Jurkat, Clone E6-1 (cell line): ENCODE measurements around the gene MZT1. TPM values are rescaled to one million over a fixed set of nuclear protein-coding genes. Genes with fewer than 3 reads are reported as not detected.
"Not testable (repeated sequence)": the region's sequence is repeated elsewhere in the genome, so short reads cannot be mapped to it uniquely, and the experiment has no call there.

Experiments
- DNase-seq: peaks from one replicate; pipeline ENCODE4 v3.0.0-alpha.2; 2011; ENCODE audit warnings: low read depth, low spot score
- H3K4me3 ChIP-seq: 2 replicates; pipeline ENCODE4 v1.5.1; 2011; ENCODE audit warnings: mild to moderate bottlenecking, low read length, control low read depth, moderate library complexity
- polyA plus RNA-seq: library from polyadenylated mRNA; unstranded; fragments of >200 nt; gene quantifications from one replicate; pipeline ENCODE4 v1.2.1, GENCODE V29; 2012; ENCODE audit warnings: missing spikeins; ENCODE audit not compliant: insufficient read length, insufficient read depth

The MZT1 gene, protein sequence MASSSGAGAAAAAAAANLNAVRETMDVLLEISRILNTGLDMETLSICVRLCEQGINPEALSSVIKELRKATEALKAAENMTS
- 40.9 TPM for polyA plus RNA-seq

DNA sequence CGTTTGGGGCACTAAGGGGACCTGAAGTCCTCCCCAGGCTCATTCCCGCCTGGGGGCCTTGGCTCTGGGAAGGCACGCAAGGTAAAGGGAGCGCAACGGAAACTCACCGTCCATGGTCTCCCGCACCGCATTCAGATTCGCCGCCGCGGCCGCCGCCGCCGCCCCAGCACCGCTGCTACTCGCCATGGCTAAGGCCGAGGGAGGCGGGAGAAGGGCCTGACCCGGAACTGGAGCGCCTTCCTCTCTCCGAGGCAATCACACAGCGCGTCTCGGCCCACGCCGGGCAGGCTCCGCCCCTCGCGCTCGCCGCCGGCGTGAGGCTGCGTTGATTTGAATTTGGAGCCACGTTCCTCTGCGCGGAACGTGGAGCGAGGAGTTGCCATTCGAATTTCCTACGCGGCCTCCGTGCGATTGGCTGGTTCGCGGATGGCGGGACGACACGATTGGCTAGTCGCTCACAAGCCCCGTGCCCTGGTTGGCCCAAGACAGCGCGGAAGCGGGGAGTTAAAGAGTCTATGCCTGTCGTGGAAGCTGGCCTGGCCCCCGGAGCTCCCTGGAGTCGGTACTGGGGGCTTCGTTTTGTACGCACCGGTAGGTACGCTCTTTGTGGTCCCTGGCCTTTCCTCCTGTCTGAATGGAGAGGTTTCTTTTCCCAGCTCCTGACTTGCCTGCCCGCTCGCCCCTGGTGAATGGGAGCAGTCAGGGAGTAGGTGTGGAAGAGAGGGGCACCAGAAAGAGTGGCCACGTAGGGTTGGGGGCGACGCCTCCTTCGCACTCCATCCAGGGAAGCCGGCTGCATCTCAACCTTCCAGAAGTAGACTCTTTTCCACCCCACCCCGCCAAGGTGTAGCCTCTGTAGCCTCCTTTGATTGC is at the start of gene MZT1, which contains the start of gene BORA:
Gene MZT1 (minus strand): TSS at position 213 of the 873 bp plus-strand sequence. CDS start 27 bp downstream, at position 186.
Gene BORA (plus strand): TSS at position 507 of the 873 bp plus-strand sequence. CDS start 1,018 bp downstream, outside the sequence.
- H3K4me3 ChIP-seq = peak within 1 kb of the TSS; percentile 95
- peak; percentile 98 for DNase-seq

GRCh38 chr13:72774019-72774418 is 46.6 kb upstream of the MZT1 start:
- no peak overlapping the region for H3K4me3 ChIP-seq
- DNase-seq = no peak

DNA sequence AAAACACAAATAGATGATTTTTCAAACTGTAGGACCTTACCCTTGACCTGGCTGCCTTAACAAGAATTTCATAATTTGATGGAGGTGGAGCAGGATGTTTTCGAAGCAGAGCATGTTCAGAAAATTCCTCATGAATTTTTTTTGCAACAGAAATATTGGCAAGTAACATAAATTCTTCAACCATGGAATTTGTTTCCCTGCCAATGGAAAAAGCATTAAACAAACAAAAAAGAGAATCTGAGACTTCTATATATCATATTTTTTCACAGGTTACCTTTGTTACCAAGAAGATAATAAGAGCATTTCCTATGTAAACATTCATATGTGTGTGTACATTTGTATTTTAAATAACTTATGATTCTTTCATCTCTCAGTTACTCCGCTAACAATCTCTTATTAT is 36.0 kb upstream of the MZT1 start:
- no peak for DNase-seq
- no peak overlapping the region for H3K4me3 ChIP-seq

DNA sequence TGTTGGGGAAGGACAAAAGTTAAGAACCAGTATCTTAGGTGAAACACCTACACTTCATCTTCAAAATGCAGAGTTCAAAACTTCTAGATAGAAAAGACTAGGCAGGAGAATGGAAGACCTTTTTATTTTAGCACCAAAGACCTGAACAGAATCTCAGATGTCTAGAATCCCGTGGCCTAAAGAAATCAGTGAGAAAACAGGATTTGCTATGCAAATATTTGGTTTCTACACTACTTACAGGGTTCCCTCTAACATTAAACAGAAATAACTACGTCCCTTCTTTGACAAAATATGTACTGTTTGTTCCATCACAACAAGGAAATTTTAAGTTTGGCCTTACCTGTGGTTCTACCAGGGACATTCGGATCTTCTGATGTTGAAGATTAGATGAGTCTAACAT is 32.8 kb upstream of the MZT1 start:
- no peak overlapping the region for H3K4me3 ChIP-seq
- no peak for DNase-seq

- no peak overlapping the region for H3K4me3 ChIP-seq
- DNase-seq = no peak
Observed at GRCh38 chr13:72757792-72758535, 30.5 kb upstream of the MZT1 start.

DNA sequence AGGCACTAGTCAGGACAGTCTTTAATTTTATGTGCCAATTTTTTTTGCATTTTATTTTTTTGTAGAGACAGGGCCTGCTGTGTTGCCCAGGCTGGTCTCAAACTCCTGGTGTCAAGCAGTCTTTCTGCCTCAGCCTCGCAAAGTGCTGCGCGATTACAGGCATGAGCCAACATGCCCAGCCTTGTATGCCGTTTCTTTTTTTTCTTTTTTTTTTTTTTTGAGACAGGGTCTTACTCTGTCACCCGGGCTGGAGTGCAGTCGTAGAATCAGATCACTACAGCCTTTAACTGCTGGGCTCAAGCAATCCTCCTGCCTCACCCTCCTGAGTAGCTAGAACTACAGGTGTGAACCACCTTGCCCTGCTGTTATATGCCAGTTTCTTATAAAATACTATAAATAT is 26.7 kb upstream of the MZT1 start:
- DNase-seq = no peak
- no peak overlapping the region for H3K4me3 ChIP-seq

DNA sequence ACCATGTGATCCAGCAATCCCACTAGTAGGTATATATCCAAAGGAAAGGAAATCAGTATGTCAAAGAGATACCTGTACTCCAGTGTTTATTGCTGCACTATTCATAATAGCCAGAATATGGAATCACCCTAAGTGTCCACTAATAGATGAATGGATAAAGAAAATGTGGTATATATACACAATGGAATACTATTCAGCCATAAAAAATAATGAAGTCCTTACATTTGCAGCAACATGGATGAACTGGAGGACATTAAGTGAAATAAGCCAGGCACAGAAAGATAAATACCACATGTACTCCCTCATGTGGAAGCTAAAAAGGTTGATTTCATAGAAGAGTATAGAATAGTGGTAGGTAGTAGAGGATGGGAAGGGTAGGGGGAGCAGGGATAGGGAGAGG is 23.8 kb upstream of the MZT1 start:
- no peak for DNase-seq
- H3K4me3 ChIP-seq = no peak overlapping the region

DNA sequence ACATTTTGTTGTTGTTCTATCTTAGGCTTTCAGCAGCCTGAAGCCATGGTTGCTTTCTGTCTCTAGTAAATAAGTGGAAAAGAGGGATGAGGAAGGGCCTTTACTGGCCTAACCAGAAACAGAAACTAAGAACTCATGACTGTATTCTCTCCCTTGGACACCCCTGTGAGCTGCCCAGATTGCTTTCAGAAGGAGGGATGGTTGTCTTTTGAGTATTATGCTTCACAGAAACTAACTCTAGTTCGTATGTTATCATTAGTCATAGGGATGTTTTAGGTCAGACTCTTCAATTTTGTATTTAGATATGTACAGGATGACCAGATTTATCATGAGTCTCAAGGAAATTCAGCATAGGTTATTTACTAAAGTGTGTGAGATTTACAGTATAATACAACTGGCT is 17.8 kb upstream of the MZT1 start:
- H3K4me3 ChIP-seq = no peak overlapping the region
- no peak for DNase-seq

- H3K4me3 ChIP-seq = no peak overlapping the region
- DNase-seq = no peak
Observed at GRCh38 chr13:72740015-72740414, 12.6 kb upstream of the MZT1 start.

- no peak for DNase-seq
- no peak overlapping the region for H3K4me3 ChIP-seq
Observed at GRCh38 chr13:72737033-72737432, 9.6 kb upstream of the MZT1 start.

DNA sequence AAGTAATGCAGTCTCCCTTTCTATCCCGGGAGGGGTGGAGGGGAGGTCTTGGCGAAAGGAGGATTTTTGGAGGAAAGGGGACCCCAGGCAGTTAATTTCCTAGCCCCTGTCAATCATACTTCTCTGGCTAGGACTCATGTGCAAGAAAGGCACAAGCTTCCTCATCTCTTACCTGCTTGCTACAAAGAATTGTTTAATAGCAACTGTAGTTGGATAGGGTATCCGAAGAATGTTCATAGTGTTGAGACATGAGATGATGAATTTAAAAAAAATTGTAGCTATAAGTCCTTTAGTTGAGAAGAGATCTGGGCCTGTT is 819 bp upstream of the MZT1 start:
- peak overlapping the region; percentile 95 for H3K4me3 ChIP-seq
- DNase-seq = no peak

- H3K4me3 ChIP-seq = peak overlapping the region; percentile 95
- DNase-seq = peak; percentile 29
Observed at GRCh38 chr13:72726726-72727416, 558 bp downstream of the MZT1 start.

- H3K4me3 ChIP-seq = peak overlapping the region; percentile 95
Observed at GRCh38 chr13:72726185-72726584, 1.2 kb downstream of the MZT1 start.

GRCh38 chr13:72716776-72717175 is 10.7 kb downstream of the MZT1 start:
- DNase-seq = no peak
- H3K4me3 ChIP-seq = no peak overlapping the region

More at GRCh38 chr13:72726185-72726584, 1.2 kb downstream of the MZT1 start:
- DNase-seq = not testable (repeated sequence)

DNA sequence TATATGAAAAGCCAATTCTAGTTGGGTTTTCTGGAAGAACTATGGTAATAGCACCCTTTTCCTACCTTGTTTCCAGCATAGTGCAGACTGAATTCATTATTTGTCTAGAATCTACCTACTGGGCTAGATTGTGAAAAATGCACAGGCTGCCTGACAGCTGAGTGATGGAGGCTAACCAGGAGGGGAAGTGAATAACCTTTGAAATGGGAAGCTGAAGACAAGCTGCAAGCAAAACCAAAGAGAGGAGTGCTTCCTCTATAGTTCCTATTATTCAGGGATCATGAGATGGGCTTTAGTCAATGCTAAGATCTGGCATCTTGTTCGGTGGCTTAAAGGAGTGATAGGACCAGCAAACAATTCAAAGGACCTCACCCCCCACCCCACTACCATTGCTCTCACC is 26.9 kb downstream of the MZT1 start:
- no peak overlapping the region for H3K4me3 ChIP-seq
- no peak for DNase-seq

GRCh38 chr13:72698164-72698563 is 29.3 kb downstream of the MZT1 start:
- no peak overlapping the region for H3K4me3 ChIP-seq
- DNase-seq = no peak

DNA sequence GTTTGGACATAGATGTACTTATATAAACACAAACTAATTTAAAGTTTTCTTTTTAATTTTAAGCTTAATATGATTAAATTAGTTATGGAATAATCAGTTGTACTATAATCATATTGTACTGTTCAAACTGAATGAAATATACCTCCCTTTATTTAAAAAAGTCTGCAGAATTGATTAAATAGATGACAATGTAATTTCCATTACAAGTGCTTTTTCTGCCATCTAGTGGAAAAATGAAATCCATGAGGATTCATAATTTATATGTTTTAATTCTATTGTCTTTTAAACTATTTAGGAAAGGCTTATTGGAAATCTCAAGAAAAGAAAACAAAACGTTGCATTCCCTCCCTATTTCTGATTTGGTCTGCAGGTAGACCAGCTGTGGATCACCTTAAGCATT is 30.9 kb downstream of the MZT1 start:
- no peak for DNase-seq
- H3K4me3 ChIP-seq = no peak overlapping the region

- H3K4me3 ChIP-seq = no peak overlapping the region
- DNase-seq = no peak
Observed at GRCh38 chr13:72694314-72694713, 33.1 kb downstream of the MZT1 start.

DNA sequence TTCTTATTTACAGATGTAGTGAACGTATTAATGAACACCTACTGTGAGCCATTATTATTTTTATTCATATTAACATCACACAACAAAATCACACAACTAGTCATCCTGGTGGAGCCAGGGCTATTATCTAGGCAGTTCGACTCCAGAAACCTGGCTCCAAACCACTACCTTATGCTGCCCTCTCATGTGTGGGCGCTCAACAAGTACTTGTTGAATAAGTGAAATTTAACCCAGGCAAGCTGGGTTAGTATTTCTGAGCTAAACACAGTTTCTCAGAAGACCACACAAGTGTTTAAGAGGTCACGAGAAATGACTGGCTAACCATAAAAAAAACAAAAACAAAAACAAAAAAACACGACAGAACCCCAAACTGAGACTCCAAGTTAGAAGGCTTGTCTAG is 33.6 kb downstream of the MZT1 start:
- H3K4me3 ChIP-seq = no peak overlapping the region
- DNase-seq = no peak
